Thyroid gland (tissue), 4 donors: ENCODE measurements around the gene TNFSF12. TPM values are rescaled to one million over a fixed set of nuclear protein-coding genes. Genes with fewer than 3 reads are reported as not detected.

Source experiments
- DNase-seq, 2 donors: peaks; one replicate each; pipeline ENCODE4 v3.0.0-alpha.2; 2019
- H3K27ac ChIP-seq, 3 donors: fragments of 200-600 bp; sonication (generic); 1 replicate in 2 of 3; 2 replicates in 1 of 3; pipeline ENCODE4 v1.5.1; 2016 to 2019; ENCODE audit warnings: mild to moderate bottlenecking in 1 of 3, moderate library complexity in 1 of 3
- H3K27me3 ChIP-seq: fragments of 200-600 bp; sonication (generic); one replicate; pipeline ENCODE4 v1.5.1; 2019
- H3K36me3 ChIP-seq, 2 donors: fragments of 200-600 bp; sonication (generic); one replicate each; pipeline ENCODE4 v1.5.1; 2016 to 2019
- H3K4me1 ChIP-seq, 2 donors: fragments of 200-600 bp; sonication (generic); one replicate each; pipeline ENCODE4 v1.5.1; 2017 to 2019
- H3K4me3 ChIP-seq, 3 donors: fragments of 200-600 bp; sonication (generic); replicated peaks in 1 of 3; 1 replicate in 2 of 3; 2 replicates in 1 of 3; pipeline ENCODE4 v1.5.1; 2016; ENCODE audit warnings: mild to moderate bottlenecking in 1 of 3
- H3K9me3 ChIP-seq: fragments of 200-600 bp; sonication (generic); one replicate; pipeline ENCODE4 v1.5.1; 2017
- CTCF ChIP-seq, 6 experiments: fragments of 200-600 bp in 3 of 6; fragments of 450-650 bp in 3 of 6; sonication (generic) in 3 of 6; IDR thresholded peaks; one replicate each; pipeline ENCODE4 v1.5.1; 2016 to 2019; ENCODE audit warnings: antibody characterized with exemption in 6 of 6, mild to moderate bottlenecking in 2 of 6, inconsistent platforms in 1 of 6, moderate library complexity in 1 of 6
- POLR2A ChIP-seq, 2 donors: fragments of 450-650 bp; IDR thresholded peaks; one replicate each; pipeline ENCODE4 v1.6.1; 2017; ENCODE audit warnings: antibody characterized with exemption in 2 of 2, mild to moderate bottlenecking in 2 of 2, moderate library complexity in 1 of 2
- WGBS, 2 donors: methylation state at CpG; one replicate each; pipeline ENCODE4 v1.1.5; 2017; 5-methylcytosine and 5-hydroxymethylcytosine counted together
- intact Hi-C: fragments of 100-400 bp; cut with DNase I; formaldehyde crosslinking; loops from one replicate; pipeline ENCODE4 v1.15.1; 2023
- total RNA-seq, 4 donors: library from RNA; depleted of rRNA; stranded (reverse); fragments of >200 nt; gene quantifications; one replicate each; pipeline ENCODE4 v1.2.3, GENCODE V29; 2016

TNFSF12 gene
- total RNA-seq, 4 donors from 2014 or later: 17.9 to 39.9 (median 30.8) TPM

- WGBS, 2 donors: 75 to 87% methylated on average over 3 of the region's 3 CpGs
- no peaks in the 10 kb centered on the region for H3K27me3 ChIP-seq
- no peaks in the 10 kb centered on the region for H3K9me3 ChIP-seq
- H3K36me3 ChIP-seq: no peaks in the 10 kb centered on the region
- TF ChIP-seq CTCF (IDR thresholded peaks at IDR 0.05): no peak
- no peak for TF ChIP-seq POLR2A (IDR thresholded peaks at IDR 0.05)
- H3K4me3 ChIP-seq: no peak overlapping the region
- no peak for DNase-seq
- H3K4me1 ChIP-seq: no peaks in the 10 kb centered on the region
- H3K27ac ChIP-seq: no peak overlapping the region
- intact Hi-C loops: no loop called here
Observed at GRCh38 chr17:7538050-7538449, 10.8 kb upstream of the TNFSF12 start.

- H3K27ac ChIP-seq: no peak overlapping the region
- WGBS, 2 donors: 74 to 80% methylated on average over 11 of the region's 11 CpGs
- no peak for DNase-seq
- TF ChIP-seq POLR2A (IDR thresholded peaks at IDR 0.05): no peak
- TF ChIP-seq CTCF (IDR thresholded peaks at IDR 0.05): no peak
- no peaks in the 10 kb centered on the region for H3K4me1 ChIP-seq
- H3K36me3 ChIP-seq: no peaks in the 10 kb centered on the region
- H3K4me3 ChIP-seq: no peak overlapping the region
- H3K27me3 ChIP-seq: no peaks in the 10 kb centered on the region
- intact Hi-C loops: no loop called here
- no peaks in the 10 kb centered on the region for H3K9me3 ChIP-seq
Observed at GRCh38 chr17:7538891-7539545, 9.8 kb upstream of the TNFSF12 start.

- TF ChIP-seq POLR2A (IDR thresholded peaks at IDR 0.05): no peak
- no peak for TF ChIP-seq CTCF (IDR thresholded peaks at IDR 0.05)
- Histone ChIP-seq H3K36me3 (no peaks in the 10 kb centered on the region), H3K9me3 (no peaks in the 10 kb centered on the region), H3K4me3 (no peak overlapping the region), H3K27ac (no peak overlapping the region), H3K4me1 (no peaks in the 10 kb centered on the region), H3K27me3 (no peaks in the 10 kb centered on the region)
- 95 to 96% methylated on average over 7 to 8 of the region's 9 CpGs for WGBS, 2 donors
- intact Hi-C loops: no loop called here
- DNase-seq: no peak
Observed at GRCh38 chr17:7541074-7541621, 7.7 kb upstream of the TNFSF12 start.

- no peak for DNase-seq
- no peaks in the 10 kb centered on the region for H3K9me3 ChIP-seq
- no peak overlapping the region for H3K4me3 ChIP-seq
- H3K27ac ChIP-seq: no peak overlapping the region
- peaks cover 10 to 15% of the 10 kb centered on the region in 2 donors for H3K4me1 ChIP-seq
- WGBS, 2 donors: 67 to 71% methylated on average over 6 of the region's 6 CpGs
- H3K27me3 ChIP-seq: no peaks in the 10 kb centered on the region
- intact Hi-C loops: no loop called here
- TF ChIP-seq POLR2A (IDR thresholded peaks at IDR 0.05): no peak
- TF ChIP-seq CTCF (IDR thresholded peaks at IDR 0.05): no peak
- no peaks in the 10 kb centered on the region for H3K36me3 ChIP-seq
Observed at GRCh38 chr17:7544911-7545310, 3.9 kb upstream of the TNFSF12 start.

- WGBS, 2 donors: 47 to 49% methylated on average over 17 to 20 of the region's 20 CpGs
- peak; percentile 38 to 56 for DNase-seq
- peak overlapping the region; percentile 73 to 92 (median 89) for H3K27ac ChIP-seq
- H3K9me3 ChIP-seq: no peaks in the 10 kb centered on the region
- peaks cover 10 to 19% of the 10 kb centered on the region in 2 donors for H3K4me1 ChIP-seq
- TF ChIP-seq CTCF (IDR thresholded peaks at IDR 0.05) (no peak), POLR2A (IDR thresholded peaks at IDR 0.05) (no peak)
- intact Hi-C loops: no loop called here
- H3K36me3 ChIP-seq: no peaks in the 10 kb centered on the region
- H3K4me3 ChIP-seq: peak overlapping the region; percentile 52 to 97 (median 85)
- H3K27me3 ChIP-seq: no peaks in the 10 kb centered on the region
Observed at GRCh38 chr17:7549401-7550055, 670 bp downstream of the TNFSF12 start.
